K562 (cell line): ENCODE results near the gene SPATA2L. TPM values are rescaled to one million over a fixed set of nuclear protein-coding genes. Genes with fewer than 3 reads are reported as not detected.
A peak's percentile ranks its signal among the peaks of the same experiment; 100 is the strongest.

Source experiments
- ATAC-seq: fragments of 200-7000 bp; cut with Tn5 transposase; 3 replicates; pipeline ENCODE4 v1.9.1; 2020; ENCODE audit warnings: moderate library complexity
- BruUV-seq: library from RNA; stranded (reverse); fragments of 400-500 nt; replicated peaks from 2 replicates; lab custom pipeline; 2021; lab: Mats Ljungman, UMichigan
- CTCF ChIA-PET: fragments of 300-600 bp; formaldehyde crosslinking; extraction: SDS; loops from one replicate; lab custom pipeline; 2021; ENCODE audit warnings: low intra/inter-chr PET ratio; lab: Yijun Ruan, JAX
- POLR2A ChIA-PET: fragments of 300-600, 350-650 bp; sonication (Branson Sonifier 250); formaldehyde crosslinking; extraction: SDS; loops from one replicate; lab custom pipeline; 2021; ENCODE audit warnings: antibody characterized with exemption, inconsistent platforms; lab: Yijun Ruan, JAX
- DNase-seq, 4 experiments: peaks; one replicate each; pipeline versions ENCODE4 v3.0.0 to v3.0.0-alpha.2; 2011 to 2018; ENCODE audit warnings: low spot score in 3 of 4, mixed read lengths in 3 of 4; ENCODE audit errors: extremely low read depth in 1 of 4
- FAIRE-seq: peaks from 2 replicates; lab custom pipeline; 2011; peaks lifted over from hg19 to GRCh38; lab: Jason Lieb, UNC
- H2AFZ ChIP-seq: 2 replicates; pipeline ENCODE4 v1.6.0; 2011; ENCODE audit warnings: low read depth, low read length, control low read depth, inconsistent platforms
- H3K27ac ChIP-seq: fragments of 200-600 bp; 3 replicates; pipeline ENCODE4 v1.8.0; 2011; ENCODE audit warnings: low read depth, mild to moderate bottlenecking, control low read depth, inconsistent platforms, low read length, moderate library complexity, mixed read lengths; ENCODE audit errors: extremely low read depth
- H3K27me3 ChIP-seq, 2 experiments: fragments of 300-600 bp in 1 of 2; 2 replicates in 1 of 2; 3 replicates in 1 of 2; pipeline versions ENCODE4 v1.6.0 to v1.8.0; 2011; ENCODE audit warnings: inconsistent platforms in 2 of 2, low read length in 2 of 2, mild to moderate bottlenecking in 1 of 2, mixed read lengths in 1 of 2, moderate library complexity in 1 of 2; ENCODE audit not compliant: control insufficient read depth in 2 of 2, insufficient read depth in 2 of 2
- H3K36me3 ChIP-seq: fragments of 300-600 bp; 3 replicates; pipeline ENCODE4 v1.8.0; 2011; ENCODE audit warnings: mild to moderate bottlenecking, low read length, inconsistent platforms; ENCODE audit not compliant: control insufficient read depth, insufficient read depth
- H3K4me1 ChIP-seq, 2 experiments: fragments of 200-600 bp in 1 of 2; replicated peaks in 1 of 2; 2 replicates in 1 of 2; 3 replicates in 1 of 2; pipeline versions ENCODE4 v1.5.1 to v1.8.0; 2011; ENCODE audit warnings: inconsistent platforms in 2 of 2, low read length in 2 of 2, mild to moderate bottlenecking in 1 of 2, mixed read lengths in 1 of 2, moderate library complexity in 1 of 2; ENCODE audit not compliant: control insufficient read depth in 2 of 2, insufficient read depth in 2 of 2
- H3K4me2 ChIP-seq: 2 replicates; pipeline ENCODE4 v1.6.1; 2011; ENCODE audit warnings: low read length, control low read depth, inconsistent platforms, mixed read lengths; ENCODE audit not compliant: insufficient read depth
- H3K4me3 ChIP-seq: fragments of 200-600 bp; sonication (generic), shearing (Covaris generic); 2 replicates; pipeline ENCODE4 v1.5.1; 2016; ENCODE audit warnings: control low read depth, inconsistent platforms
- H3K79me2 ChIP-seq: fragments of 200-600 bp; 3 replicates; pipeline ENCODE4 v1.8.0; 2011; ENCODE audit warnings: low read length, inconsistent platforms; ENCODE audit not compliant: control insufficient read depth, insufficient read depth
- H3K9ac ChIP-seq, 2 experiments: 2 replicates each; pipeline versions ENCODE4 v1.6.0 to v1.6.1; 2011; ENCODE audit warnings: low read depth in 2 of 2, low read length in 2 of 2, control low read depth in 1 of 2, inconsistent platforms in 1 of 2, mild to moderate bottlenecking in 1 of 2, mixed read lengths in 1 of 2; ENCODE audit not compliant: insufficient read depth in 1 of 2
- H3K9me1 ChIP-seq: one replicate; pipeline ENCODE4 v1.6.0; 2011; ENCODE audit warnings: inconsistent platforms, mild to moderate bottlenecking, low read length, moderate library complexity; ENCODE audit not compliant: control insufficient read depth, insufficient read depth
- H3K9me3 ChIP-seq: replicated peaks from 2 replicates; pipeline ENCODE4 v1.5.1; 2011; ENCODE audit warnings: low read depth, low read length, inconsistent platforms; ENCODE audit not compliant: control insufficient read depth, insufficient read depth
- H4K20me1 ChIP-seq: replicated peaks from 2 replicates; pipeline ENCODE4 v1.6.1; 2011; ENCODE audit warnings: low read length, inconsistent platforms, mixed read lengths; ENCODE audit not compliant: control insufficient read depth, insufficient read depth
- BRCA1 ChIP-seq, 2 experiments: fragments of 450-650 bp in 1 of 2; sonication (generic) in 1 of 2; formaldehyde crosslinking in 1 of 2; IDR thresholded peaks; 2 replicates each; pipeline versions ENCODE4 v1.5.0 to v1.6.1; 2017 to 2020; ENCODE audit warnings: mild to moderate bottlenecking in 1 of 2, missing genetic modification reagents in 1 of 2
- FIP1L1 ChIP-seq: fragments of 200-400 bp; formaldehyde crosslinking; IDR thresholded peaks from 2 replicates; pipeline ENCODE4 v1.6.1; 2018; ENCODE audit warnings: mild to moderate bottlenecking, low read depth, low read length; ENCODE audit not compliant: poor library complexity, severe bottlenecking
- FOXK1 ChIP-seq: sonication (generic); formaldehyde crosslinking; IDR thresholded peaks from 2 replicates; pipeline ENCODE4 v1.8.0; 2022; ENCODE audit warnings: missing genetic modification reagents, mild to moderate bottlenecking, borderline replicate concordance
- KLF16 ChIP-seq: IDR thresholded peaks from 2 replicates; pipeline ENCODE4 v1.6.1; 2016; ENCODE audit warnings: antibody characterized with exemption
- MEIS2 ChIP-seq: fragments of 450-650 bp; IDR thresholded peaks from 2 replicates; pipeline ENCODE4 v1.6.1; 2014; ENCODE audit warnings: mild to moderate bottlenecking; ENCODE audit not compliant: partially characterized antibody
- NFATC3 ChIP-seq: fragments of 450-650 bp; IDR thresholded peaks from 2 replicates; pipeline ENCODE4 v1.6.1; 2017; ENCODE audit warnings: mild to moderate bottlenecking
- NRF1 ChIP-seq, 2 experiments: fragments of 450-650 bp; IDR thresholded peaks in 1 of 2; conservative IDR thresholded peaks in 1 of 2; 2 replicates each; pipeline ENCODE4 v1.6.1; 2014; ENCODE audit warnings: mild to moderate bottlenecking in 2 of 2
- POLR2A ChIP-seq: fragments of 450-650 bp; conservative IDR thresholded peaks from 2 replicates; pipeline ENCODE4 v1.6.1; 2016
- POLR2G ChIP-seq: fragments of 200-400 bp; formaldehyde crosslinking; IDR thresholded peaks from 2 replicates; pipeline ENCODE4 v1.6.1; 2017; ENCODE audit warnings: low read depth, mild to moderate bottlenecking, antibody characterized with exemption, low read length, moderate library complexity
- PTBP1 ChIP-seq: fragments of 200-400 bp; formaldehyde crosslinking; IDR thresholded peaks from 2 replicates; pipeline ENCODE4 v1.6.1; 2017; ENCODE audit warnings: low read depth, low read length
- RBFOX2 ChIP-seq: fragments of 200-400 bp; formaldehyde crosslinking; IDR thresholded peaks from 2 replicates; pipeline ENCODE4 v1.6.1; 2017; ENCODE audit warnings: low read depth, mild to moderate bottlenecking, low read length, moderate library complexity
- SNRNP70 ChIP-seq: fragments of 200-400 bp; formaldehyde crosslinking; optimal IDR thresholded peaks from 2 replicates; pipeline ENCODE3; 2017; ENCODE audit warnings: low read depth, low read length
- SUPT5H ChIP-seq: fragments of 450-650 bp; IDR thresholded peaks from 2 replicates; pipeline ENCODE4 v1.6.1; 2016
- TFAP4 ChIP-seq: sonication (generic); formaldehyde crosslinking; IDR thresholded peaks from 2 replicates; pipeline ENCODE4 v1.8.0; 2022; ENCODE audit warnings: missing genetic modification reagents, mild to moderate bottlenecking, moderate library complexity, borderline replicate concordance
- ZNF224 ChIP-seq: sonication (generic); formaldehyde crosslinking; IDR thresholded peaks from 2 replicates; pipeline ENCODE4 v1.8.0; 2022; ENCODE audit warnings: mild to moderate bottlenecking, missing genetic modification reagents
- ZNF830 ChIP-seq: fragments of 250-450 bp; sonication (Bioruptor Pico); IDR thresholded peaks from 2 replicates; pipeline ENCODE4 v1.5.0; 2021; ENCODE audit warnings: mild to moderate bottlenecking
- WGBS: fragments of 100-300 bp; shearing (Covaris generic); methylation state at CpG from one replicate; pipeline ENCODE4 v1.1.6; 2016; ENCODE audit warnings: low coverage, mixed read lengths; ENCODE audit not compliant: insufficient coverage; ENCODE audit errors: missing lambda C conversion rate; 5-methylcytosine and 5-hydroxymethylcytosine counted together
- in situ Hi-C: fragments of 300-500 bp; cut with MboI; formaldehyde crosslinking; loops from 4 replicates; pipeline ENCODE4 v1.15.0; 2018; ENCODE audit warnings: inconsistent platforms, mixed read lengths
- intact Hi-C: fragments of 100-400 bp; cut with micrococcal nuclease; formaldehyde crosslinking; loops from 2 replicates; pipeline ENCODE4 v1.14.2; 2022
- polyA plus RNA-seq, 8 experiments: library from polyadenylated mRNA; depleted of rRNA in 4 of 8; stranded (reverse) in 5 of 8; unstranded in 3 of 8; fragments of >200 nt; fragmentation: Nextera tagmentation in 2 of 8; fragmentation: Illumina TruSeq in 1 of 8; extraction: Ambion mirVana in 2 of 8; extraction: Trizol in 1 of 8; gene quantifications; 2 replicates each; pipeline versions ENCODE4 v1.2.1 to v1.2.3, GENCODE V29; 2011 to 2014; ENCODE audit warnings: inconsistent platforms in 1 of 8, missing spikeins in 1 of 8
- total RNA-seq, 7 experiments: library from RNA; depleted of rRNA in 6 of 7; stranded (reverse); fragments of >200 nt in 6 of 7; fragmentation: Illumina TruSeq in 2 of 7; extraction: Trizol in 2 of 7; gene quantifications; 2 replicates each; pipeline versions ENCODE4 v1.2.1 to v1.2.3, GENCODE V29; 2011 to 2021; ENCODE audit warnings: low replicate concordance in 1 of 7
- TF ChIP-seq, protein P1 (sequence below): sonication (generic); formaldehyde crosslinking; IDR thresholded peaks from 2 replicates; pipeline ENCODE4 v1.8.1; 2023; ENCODE audit warnings: mild to moderate bottlenecking, missing genetic modification reagents

The SPATA2L gene
- total and polyA plus RNA-seq, 9 of the 15 experiments (the other 6 are each of a cell fraction or from before 2014, with no cell fraction given), result 0.13 to 19.2 (median 4.8) TPM; not detected in 1

DNA sequence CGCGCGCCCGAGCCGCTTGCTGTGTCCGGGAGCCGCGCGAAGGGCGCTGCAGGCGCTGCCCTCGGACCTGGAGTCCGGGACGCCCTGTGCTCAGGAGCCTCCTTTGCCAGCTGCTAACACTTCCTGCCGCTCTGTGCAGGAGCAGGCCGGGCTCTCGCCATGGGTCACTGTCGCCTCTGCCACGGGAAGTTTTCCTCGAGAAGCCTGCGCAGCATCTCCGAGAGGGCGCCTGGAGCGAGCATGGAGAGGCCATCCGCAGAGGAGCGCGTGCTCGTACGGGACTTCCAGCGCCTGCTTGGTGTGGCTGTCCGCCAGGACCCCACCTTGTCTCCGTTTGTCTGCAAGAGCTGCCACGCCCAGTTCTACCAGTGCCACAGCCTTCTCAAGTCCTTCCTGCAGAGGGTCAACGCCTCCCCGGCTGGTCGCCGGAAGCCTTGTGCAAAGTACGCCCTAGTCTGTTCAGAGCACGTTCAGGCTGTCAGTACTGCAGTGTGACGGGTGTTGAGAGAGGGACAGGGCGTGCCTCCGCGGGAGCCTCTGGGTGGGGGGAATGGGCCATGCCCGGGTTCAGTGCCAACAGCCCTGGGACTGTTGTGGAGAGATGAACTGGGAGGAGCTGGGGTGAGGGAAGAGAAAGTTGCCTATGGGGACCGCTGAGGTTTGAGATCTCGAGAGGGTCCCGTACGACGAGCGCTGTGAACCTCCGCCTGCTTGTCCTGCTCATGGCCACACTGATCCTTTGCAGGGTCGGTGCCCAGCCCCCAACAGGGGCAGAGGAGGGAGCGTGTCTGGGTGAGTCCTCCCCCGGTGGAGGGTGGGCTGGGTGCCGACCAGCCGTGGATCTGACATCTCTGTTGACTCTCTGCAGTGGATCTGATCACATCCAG is 21.1 kb upstream of the SPATA2L start:
- DNase-seq, result peak in 1 of 4 experiments; percentile 77
- FAIRE-seq, result peak; percentile 32
- H3K4me2 ChIP-seq, result peak overlapping the region; percentile 94
- peaks cover 58% of the 10 kb centered on the region for H3K36me3 ChIP-seq
- ChIA-PET CTCF (no interaction called here), POLR2A (interaction anchor here (0.7 to 1.1 kb wide), 3 partner anchors 10 to 46 kb away, joined by 3 to 4 read pairs (median 3); no protein-coding TSS in a partner anchor)
- 22% methylated on average over 52 of the region's 56 CpGs for WGBS
- peak overlapping the region; percentile 98 for H3K4me3 ChIP-seq
- intact Hi-C loops, result no loop called here
- H3K4me1 ChIP-seq, result peaks cover 37 to 60% of the 10 kb centered on the region in 2 experiments
- H3K9me3 ChIP-seq, result no peaks in the 10 kb centered on the region
- peak overlapping the region; percentile 85 to 93 for H3K9ac ChIP-seq
- peaks cover 43% of the 10 kb centered on the region for H3K79me2 ChIP-seq
- H3K27ac ChIP-seq, result peak overlapping the region; percentile 88
- H2AFZ ChIP-seq, result no peak overlapping the region
- BruUV-seq, result TSS peak; percentile 43
- in situ Hi-C loops, result no loop called here
- peak; percentile 0; the same call in 2 of the 3 replicates for ATAC-seq
- H3K9me1 ChIP-seq, result peaks cover 11% of the 10 kb centered on the region
- peaks cover 33% of the 10 kb centered on the region for H4K20me1 ChIP-seq
- H3K27me3 ChIP-seq, result no peaks in the 10 kb centered on the region
- TF ChIP-seq RBFOX2, result peak; percentile 14; the same call in 1 of the 2 replicates
- TF ChIP-seq SNRNP70, result peak; percentile 27
- no peak for TF ChIP-seq NFATC3
- TF ChIP-seq POLR2G, result peak; percentile 9; the same call in 1 of the 2 replicates
- TF ChIP-seq ZNF830 (CRISPR knock-in tag), result no peak
- TF ChIP-seq FIP1L1, result peak; percentile 83
- TF ChIP-seq ZNF224 (CRISPR knock-in tag), result no peak
- TF ChIP-seq POLR2A, result peak; percentile 58; the same call in 1 of the 2 replicates
- 0 out of 2 replicates have a peak, but pooled peaks have one; percentile 25 for TF ChIP-seq SUPT5H
- no peak for TF ChIP-seq KLF16
- TF ChIP-seq, protein P1, sequence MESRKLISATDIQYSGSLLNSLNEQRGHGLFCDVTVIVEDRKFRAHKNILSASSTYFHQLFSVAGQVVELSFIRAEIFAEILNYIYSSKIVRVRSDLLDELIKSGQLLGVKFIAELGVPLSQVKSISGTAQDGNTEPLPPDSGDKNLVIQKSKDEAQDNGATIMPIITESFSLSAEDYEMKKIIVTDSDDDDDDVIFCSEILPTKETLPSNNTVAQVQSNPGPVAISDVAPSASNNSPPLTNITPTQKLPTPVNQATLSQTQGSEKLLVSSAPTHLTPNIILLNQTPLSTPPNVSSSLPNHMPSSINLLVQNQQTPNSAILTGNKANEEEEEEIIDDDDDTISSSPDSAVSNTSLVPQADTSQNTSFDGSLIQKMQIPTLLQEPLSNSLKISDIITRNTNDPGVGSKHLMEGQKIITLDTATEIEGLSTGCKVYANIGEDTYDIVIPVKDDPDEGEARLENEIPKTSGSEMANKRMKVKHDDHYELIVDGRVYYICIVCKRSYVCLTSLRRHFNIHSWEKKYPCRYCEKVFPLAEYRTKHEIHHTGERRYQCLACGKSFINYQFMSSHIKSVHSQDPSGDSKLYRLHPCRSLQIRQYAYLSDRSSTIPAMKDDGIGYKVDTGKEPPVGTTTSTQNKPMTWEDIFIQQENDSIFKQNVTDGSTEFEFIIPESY (CRISPR knock-in tag), result 0 out of 2 replicates have a peak, but pooled peaks have one; percentile 3
- peak; percentile 20 for TF ChIP-seq MEIS2
- 0 out of 2 replicates have a peak, but pooled peaks have one; percentile 68 for TF ChIP-seq FOXK1 (CRISPR knock-in tag)
- TF ChIP-seq NRF1 (conservative IDR thresholded peaks at IDR 0.05 in 1 of 2, IDR thresholded peaks at IDR 0.05 in 1 of 2), result peak; percentile 12 to 24; a peak in 2 of 4 replicates
- 0 out of 2 replicates have a peak, but pooled peaks have one; percentile 56 for TF ChIP-seq PTBP1
- peak; percentile 57 for TF ChIP-seq TFAP4
- TF ChIP-seq BRCA1 (IDR thresholded peaks at IDR 0.05), result no peak
- TF ChIP-seq BRCA1 (CRISPR knock-in tag; IDR thresholded peaks at IDR 0.05), result 0 out of 2 replicates have a peak, but pooled peaks have one; percentile 3
